GM18951 (cell line): ENCODE results near the gene AUTS2.

ENCODE experiments used
- POLR2A ChIP-seq: IDR thresholded peaks from 4 replicates; pipeline ENCODE4 v1.6.1; 2011; ENCODE audit warnings: mild to moderate bottlenecking; ENCODE audit not compliant: insufficient read length, insufficient read depth; ENCODE audit errors: extremely low read depth
- in situ Hi-C: fragments of 300-500 bp; cut with MboI; formaldehyde crosslinking; loops from one replicate; pipeline ENCODE4 v1.12.0; 2022; ENCODE audit warnings: low sequenced_read_pairs, mixed read lengths, inconsistent platforms; ENCODE audit not compliant: unreplicated experiment

Gene AUTS2

DNA sequence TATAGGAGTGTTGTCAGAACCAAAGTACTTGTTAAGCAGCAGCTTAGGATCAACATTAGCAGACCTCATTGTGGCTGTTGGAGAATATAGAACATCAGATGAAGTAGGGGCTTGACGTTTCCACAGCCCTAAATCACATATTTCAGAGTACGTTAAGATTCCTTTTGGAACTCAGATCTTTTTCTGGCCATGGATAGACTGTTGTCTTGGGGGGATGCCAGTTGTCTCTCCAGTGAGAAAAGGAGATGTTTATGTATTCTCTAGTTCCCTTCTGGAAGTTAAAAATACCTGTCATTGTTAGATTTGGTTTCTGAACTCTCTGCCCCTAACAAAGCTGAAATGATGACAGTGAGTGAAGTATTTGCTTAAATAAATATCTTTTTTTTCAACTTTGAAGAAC lies 191.3 kb downstream of the AUTS2 start:
- TF ChIP-seq POLR2A, result no peak
- in situ Hi-C loops, result no loop called here

- no peak for TF ChIP-seq POLR2A
Measured at GRCh38 chr7:69790977-69791724, 192.9 kb downstream of the AUTS2 start.

DNA sequence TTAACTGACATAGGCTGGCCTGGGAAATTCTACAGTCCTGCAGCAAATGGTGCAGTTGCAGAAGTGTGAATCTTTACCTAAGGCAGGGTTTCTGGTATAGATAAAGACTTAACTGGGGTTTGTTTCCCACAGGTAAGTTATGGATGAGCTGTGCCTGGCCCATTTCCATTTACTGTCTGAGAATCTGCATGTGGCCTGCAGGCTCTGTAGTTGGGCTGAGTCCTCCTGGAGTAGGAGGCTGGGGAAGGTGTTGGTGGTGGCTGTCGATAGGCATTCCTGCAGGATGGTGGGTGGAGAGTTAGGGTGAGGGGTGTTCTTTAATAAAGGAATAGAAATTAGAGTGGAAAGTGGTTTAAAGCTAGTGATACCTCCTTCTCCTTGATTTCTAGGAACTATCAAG lies 193.5 kb downstream of the AUTS2 start:
- TF ChIP-seq POLR2A, result no peak
- in situ Hi-C loops, result no loop called here

More at GRCh38 chr7:69790977-69791724, 192.9 kb downstream of the AUTS2 start:
- in situ Hi-C loops, result no loop called here

- TF ChIP-seq POLR2A, result no peak
- in situ Hi-C loops, result no loop called here
Measured at GRCh38 chr7:69795932-69796331, 197.7 kb downstream of the AUTS2 start.

DNA sequence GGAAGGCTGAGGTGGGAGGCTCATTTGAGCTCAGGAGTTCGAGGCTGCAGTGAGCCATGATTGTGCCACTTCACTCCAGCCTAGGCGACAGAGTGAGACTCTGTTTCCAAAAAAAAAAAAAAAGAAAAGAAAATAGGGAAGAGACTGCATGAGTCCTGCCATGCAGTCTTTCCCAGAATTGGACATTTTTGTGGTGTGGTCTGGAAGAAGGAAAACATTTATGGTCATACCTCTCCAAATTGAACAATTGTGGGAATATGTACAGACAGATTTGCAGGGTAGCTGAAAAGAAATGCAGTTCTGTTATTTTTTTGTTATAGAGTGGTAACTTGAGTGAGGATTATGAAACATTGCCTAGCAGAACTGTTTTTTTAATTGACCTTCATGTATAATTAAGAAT lies 198.1 kb downstream of the AUTS2 start:
- TF ChIP-seq POLR2A, result no peak
- in situ Hi-C loops, result no loop called here

DNA sequence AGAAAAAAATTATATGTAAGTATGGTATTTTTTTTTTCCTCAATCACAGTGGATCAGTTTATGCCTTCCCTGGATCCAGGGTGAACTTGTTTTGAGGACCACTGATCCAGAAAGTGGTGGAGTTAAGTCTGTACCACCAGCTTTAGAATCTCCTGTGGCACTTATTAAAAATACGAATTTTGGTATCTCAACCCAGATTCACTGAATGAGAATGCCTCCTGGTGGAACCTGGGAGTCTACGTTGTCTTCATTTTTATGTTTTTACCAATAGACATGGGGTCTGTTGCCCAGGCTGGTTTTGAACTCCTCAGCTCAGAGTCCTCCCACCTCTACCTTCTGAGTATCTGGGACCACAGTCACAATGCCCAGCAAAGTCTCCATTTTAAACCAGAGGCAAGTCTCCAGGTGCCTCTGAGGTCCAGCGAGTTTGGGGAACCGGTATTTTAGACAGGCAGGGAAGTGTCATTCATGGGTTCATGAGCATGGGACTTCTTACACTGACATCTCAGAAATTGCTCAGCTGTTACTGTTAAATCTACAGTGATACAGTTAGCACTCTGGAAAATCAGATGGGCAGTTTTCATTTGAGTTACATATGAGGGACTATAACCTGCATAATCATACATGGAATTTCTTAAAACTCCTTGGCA lies 200.9 kb downstream of the AUTS2 start:
- in situ Hi-C loops, result no loop called here
- TF ChIP-seq POLR2A, result no peak

- in situ Hi-C loops, result no loop called here
- TF ChIP-seq POLR2A, result no peak
Measured at GRCh38 chr7:69799990-69800389, 201.7 kb downstream of the AUTS2 start.

DNA sequence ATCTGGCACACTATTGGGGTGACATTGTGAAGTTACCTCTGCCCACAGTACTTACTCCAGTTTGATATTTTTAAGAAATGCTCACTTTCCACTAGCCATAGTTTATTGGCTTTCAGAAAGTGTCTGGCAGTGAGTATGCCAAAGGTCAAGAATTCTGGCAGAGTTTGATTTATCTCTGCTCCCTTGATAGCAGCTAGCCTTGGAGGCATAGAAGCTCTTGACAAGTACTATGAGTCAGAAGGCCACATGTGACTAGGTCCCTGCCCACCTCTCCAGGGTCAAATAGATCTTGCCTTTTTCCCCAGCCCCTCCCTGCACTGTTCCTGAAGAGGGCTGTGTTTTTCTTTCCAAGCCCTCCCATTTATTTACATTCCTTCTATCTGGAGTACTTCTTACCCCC lies 202.2 kb downstream of the AUTS2 start:
- TF ChIP-seq POLR2A, result no peak
- in situ Hi-C loops, result no loop called here

DNA sequence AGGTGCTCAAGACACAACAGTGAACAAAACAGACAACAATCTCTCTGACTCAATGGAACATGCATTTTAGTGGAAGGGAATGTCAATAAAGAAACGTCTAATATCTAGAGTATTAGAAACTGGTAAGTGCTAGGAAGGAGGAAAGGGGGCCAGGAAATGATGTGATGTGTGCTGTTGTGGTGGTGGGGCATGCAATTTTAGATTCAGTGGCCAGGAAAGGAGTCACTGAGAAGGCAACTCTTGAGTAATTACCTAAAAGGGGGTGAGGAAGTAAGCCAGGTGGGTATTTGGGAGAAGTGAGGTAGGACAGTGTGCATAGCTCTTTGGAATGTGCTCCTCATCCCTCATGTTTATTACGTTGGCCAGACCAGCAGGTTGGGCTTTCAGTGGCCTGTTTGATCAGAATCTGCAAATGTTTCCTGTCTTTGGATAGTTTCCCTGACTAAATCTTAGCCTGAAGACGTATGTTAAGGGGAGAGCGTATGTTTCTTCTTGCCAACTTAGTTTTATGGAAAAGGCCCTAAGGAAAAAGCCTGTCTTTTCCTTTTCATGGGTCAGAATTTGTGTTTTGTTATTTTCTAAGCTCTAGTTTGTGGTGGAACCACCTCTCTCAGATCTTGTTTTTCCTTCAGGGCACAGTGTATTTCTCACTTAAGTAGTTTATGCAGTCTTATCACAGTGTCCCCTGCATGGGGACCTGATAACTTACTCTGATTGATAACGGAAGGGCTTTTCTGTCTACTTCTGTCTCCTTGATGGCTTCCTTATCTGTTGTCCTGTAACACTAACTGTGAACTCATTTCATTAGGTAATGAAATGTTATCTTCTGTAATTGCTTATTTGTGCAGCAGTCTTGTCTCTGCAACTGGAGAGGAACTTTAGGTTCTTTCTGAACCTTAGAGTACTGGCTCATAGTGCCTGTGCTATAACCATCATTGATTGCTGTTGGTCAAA lies 203.7 kb downstream of the AUTS2 start:
- in situ Hi-C loops, result no loop called here
- no peak for TF ChIP-seq POLR2A

- TF ChIP-seq POLR2A, result no peak
- in situ Hi-C loops, result no loop called here
Measured at GRCh38 chr7:69803699-69804516, 205.6 kb downstream of the AUTS2 start.

DNA sequence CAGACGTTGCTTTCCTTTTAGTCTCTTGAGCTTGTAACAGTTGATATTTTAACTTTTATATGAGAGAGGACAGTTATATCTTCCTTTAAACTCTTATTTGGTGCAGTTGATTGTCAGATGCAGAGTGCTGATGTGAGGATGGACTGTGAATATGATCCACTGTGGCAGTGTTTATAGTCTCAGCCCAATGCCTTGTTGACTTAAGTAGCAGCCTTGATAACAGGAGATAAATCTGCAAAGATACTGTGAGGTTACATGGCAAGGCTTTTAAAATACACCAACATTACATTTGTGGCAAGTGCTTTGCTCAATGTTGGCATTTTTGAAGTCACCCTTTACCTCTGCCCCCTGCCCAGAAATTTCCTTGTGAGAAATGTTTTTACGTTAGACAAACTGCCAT lies 206.7 kb downstream of the AUTS2 start:
- TF ChIP-seq POLR2A, result no peak
- in situ Hi-C loops, result no loop called here

- no peak for TF ChIP-seq POLR2A
- in situ Hi-C loops, result no loop called here
Measured at GRCh38 chr7:69808391-69808790, 210.1 kb downstream of the AUTS2 start.
